Ovary (tissue), 3 donors: ENCODE measurements around the gene BRICD5.

Source experiments
- CTCF ChIP-seq, 3 donors: fragments of 450-650 bp in 2 of 3; fragments of 200-600 bp in 1 of 3; IDR thresholded peaks; one replicate each; pipeline versions ENCODE4 v1.5.1 to v1.8.0; 2016 to 2022; ENCODE audit warnings: antibody characterized with exemption in 3 of 3, mild to moderate bottlenecking in 1 of 3
- EP300 ChIP-seq: sonication (generic); formaldehyde crosslinking; IDR thresholded peaks from one replicate; pipeline ENCODE4 v1.6.1; 2017; ENCODE audit warnings: antibody characterized with exemption
- POLR2A ChIP-seq: fragments of 450-650 bp; IDR thresholded peaks from one replicate; pipeline ENCODE4 v1.6.1; 2017; ENCODE audit warnings: antibody characterized with exemption, mild to moderate bottlenecking, moderate library complexity
- donor health status: DM: no; HTN: no; CAD: no.

- TF ChIP-seq CTCF (IDR thresholded peaks at IDR 0.05) (no peak), POLR2A (no peak), EP300 (no peak)
These were observed 42.1 kb upstream of the BRICD5 start for GRCh38 chr16:2252806-2253148.
